Breast epithelium (tissue), 4 donors: ENCODE results near the gene DMD. TPM values are rescaled to one million over a fixed set of nuclear protein-coding genes. Genes with fewer than 3 reads are reported as not detected.
A peak's percentile ranks its signal among the peaks of the same experiment; 100 is the strongest.
"Not testable (repeated sequence)": the region's sequence is repeated elsewhere in the genome, so short reads cannot be mapped to it uniquely, and the experiment has no call there.

Experiments used
- DNase-seq, 2 donors: peaks; one replicate each; pipeline ENCODE4 v3.0.0-alpha.2; 2019; ENCODE audit warnings: low spot score in 2 of 2
- H3K27ac ChIP-seq, 2 donors: fragments of 200-600 bp; sonication (generic) in 1 of 2; one replicate each; pipeline ENCODE4 v1.5.1; 2016 to 2019; ENCODE audit warnings: mild to moderate bottlenecking in 1 of 2
- H3K27me3 ChIP-seq, 2 donors: fragments of 200-600 bp; sonication (generic) in 1 of 2; one replicate each; pipeline versions ENCODE4 v1.5.1 to v1.6.0; 2017 to 2019; ENCODE audit warnings: control low read depth in 1 of 2, mild to moderate bottlenecking in 1 of 2
- H3K36me3 ChIP-seq: fragments of 200-600 bp; one replicate; pipeline ENCODE4 v1.5.1; 2019
- H3K4me1 ChIP-seq, 2 donors: fragments of 200-600 bp; sonication (generic); one replicate each; pipeline ENCODE4 v1.5.1; 2016 to 2019; ENCODE audit warnings: control low read depth in 1 of 2
- H3K4me3 ChIP-seq, 3 donors: fragments of 200-600 bp; sonication (generic); 1 replicate in 2 of 3; 2 replicates in 1 of 3; pipeline ENCODE4 v1.5.1; 2016 to 2019; ENCODE audit warnings: mild to moderate bottlenecking in 3 of 3, moderate library complexity in 2 of 3
- H3K9me3 ChIP-seq, 2 donors: fragments of 200-600 bp; sonication (generic) in 1 of 2; one replicate each; pipeline ENCODE4 v1.5.1; 2016 to 2019; ENCODE audit warnings: control low read depth in 1 of 2
- POLR2A ChIP-seq: fragments of 450-650 bp; IDR thresholded peaks from one replicate; pipeline ENCODE4 v1.6.1; 2016; ENCODE audit warnings: antibody characterized with exemption, mild to moderate bottlenecking, moderate library complexity
- POLR2AphosphoS5 ChIP-seq, 3 donors: sonication (generic); formaldehyde crosslinking; IDR thresholded peaks; one replicate each; pipeline ENCODE4 v1.6.1; 2017; ENCODE audit warnings: antibody characterized with exemption in 3 of 3
- intact Hi-C: fragments of 100-400 bp; cut with DNase I; formaldehyde crosslinking; loops from one replicate; pipeline ENCODE4 v1.15.1; 2023; ENCODE audit warnings: low total_unique reads
- total RNA-seq, 3 donors: library from RNA; depleted of rRNA; stranded (reverse); fragments of >200 nt; gene quantifications; one replicate each; pipeline ENCODE4 v1.1.0, GENCODE V29; 2016
- TF ChIP-seq, protein P1 (sequence below), 3 donors: fragments of 450-650 bp; IDR thresholded peaks; one replicate each; pipeline ENCODE4 v1.5.1; 2016 to 2017; ENCODE audit warnings: antibody characterized with exemption in 3 of 3, mild to moderate bottlenecking in 3 of 3, moderate library complexity in 3 of 3

Gene DMD
- total RNA-seq, 3 donors from 2014 or later: 57.0 to 135 (median 65.2) TPM

DNA sequence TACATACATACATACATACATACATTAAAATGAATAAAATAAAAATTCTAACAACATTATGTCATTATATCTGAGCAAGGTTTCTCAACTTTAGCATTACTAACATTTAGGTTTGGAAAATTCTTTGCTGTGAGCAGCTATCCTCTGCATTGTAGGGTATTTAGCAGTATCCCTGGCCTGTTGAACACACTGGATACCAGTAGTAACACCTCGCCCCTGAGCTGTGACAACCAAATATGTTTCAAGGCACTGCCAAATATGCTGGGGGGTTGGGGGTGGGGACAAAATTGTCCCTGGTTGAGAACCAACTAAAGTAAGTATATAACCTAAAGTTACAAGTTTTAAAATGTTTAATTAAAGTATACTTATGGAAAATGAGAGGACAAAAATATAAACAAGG, 1278.6 kb downstream of the DMD start:
- no peaks in the 10 kb centered on the region for H3K4me1 ChIP-seq
- H3K36me3 ChIP-seq: no peaks in the 10 kb centered on the region
- no peaks in the 10 kb centered on the region for H3K9me3 ChIP-seq
- TF ChIP-seq, protein P1, sequence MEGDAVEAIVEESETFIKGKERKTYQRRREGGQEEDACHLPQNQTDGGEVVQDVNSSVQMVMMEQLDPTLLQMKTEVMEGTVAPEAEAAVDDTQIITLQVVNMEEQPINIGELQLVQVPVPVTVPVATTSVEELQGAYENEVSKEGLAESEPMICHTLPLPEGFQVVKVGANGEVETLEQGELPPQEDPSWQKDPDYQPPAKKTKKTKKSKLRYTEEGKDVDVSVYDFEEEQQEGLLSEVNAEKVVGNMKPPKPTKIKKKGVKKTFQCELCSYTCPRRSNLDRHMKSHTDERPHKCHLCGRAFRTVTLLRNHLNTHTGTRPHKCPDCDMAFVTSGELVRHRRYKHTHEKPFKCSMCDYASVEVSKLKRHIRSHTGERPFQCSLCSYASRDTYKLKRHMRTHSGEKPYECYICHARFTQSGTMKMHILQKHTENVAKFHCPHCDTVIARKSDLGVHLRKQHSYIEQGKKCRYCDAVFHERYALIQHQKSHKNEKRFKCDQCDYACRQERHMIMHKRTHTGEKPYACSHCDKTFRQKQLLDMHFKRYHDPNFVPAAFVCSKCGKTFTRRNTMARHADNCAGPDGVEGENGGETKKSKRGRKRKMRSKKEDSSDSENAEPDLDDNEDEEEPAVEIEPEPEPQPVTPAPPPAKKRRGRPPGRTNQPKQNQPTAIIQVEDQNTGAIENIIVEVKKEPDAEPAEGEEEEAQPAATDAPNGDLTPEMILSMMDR (IDR thresholded peaks at IDR 0.05): no peak
- no peak for TF ChIP-seq POLR2A
- no peak for TF ChIP-seq POLR2AphosphoS5 (IDR thresholded peaks at IDR 0.05)
- peaks cover 0 to 4% of the 10 kb centered on the region in 2 donors for H3K27me3 ChIP-seq
- intact Hi-C loops: no loop called here
- H3K27ac ChIP-seq: no peak overlapping the region
- no peak overlapping the region for H3K4me3 ChIP-seq
- DNase-seq: no peak

GRCh38 chrX:31932320-31932719, 1279.0 kb downstream of the DMD start:
- H3K27me3 ChIP-seq, DNase-seq, H3K27ac ChIP-seq, H3K4me1 ChIP-seq, H3K36me3 ChIP-seq, H3K4me3 ChIP-seq, intact Hi-C loops, H3K9me3 ChIP-seq: not testable (repeated sequence)

- H3K4me3 ChIP-seq: no peak overlapping the region
- no peak for DNase-seq
- H3K36me3 ChIP-seq: no peaks in the 10 kb centered on the region
- H3K27me3 ChIP-seq: peaks cover 0 to 4% of the 10 kb centered on the region in 2 donors
- H3K4me1 ChIP-seq: no peaks in the 10 kb centered on the region
- H3K27ac ChIP-seq: no peak overlapping the region
- no peaks in the 10 kb centered on the region for H3K9me3 ChIP-seq
- intact Hi-C loops: no loop called here
- TF ChIP-seq POLR2AphosphoS5 (IDR thresholded peaks at IDR 0.05) (no peak), POLR2A (no peak)
- TF ChIP-seq, protein P1 (IDR thresholded peaks at IDR 0.05): no peak
These were observed 1280.1 kb downstream of the DMD start for GRCh38 chrX:31931225-31931624.

DNA sequence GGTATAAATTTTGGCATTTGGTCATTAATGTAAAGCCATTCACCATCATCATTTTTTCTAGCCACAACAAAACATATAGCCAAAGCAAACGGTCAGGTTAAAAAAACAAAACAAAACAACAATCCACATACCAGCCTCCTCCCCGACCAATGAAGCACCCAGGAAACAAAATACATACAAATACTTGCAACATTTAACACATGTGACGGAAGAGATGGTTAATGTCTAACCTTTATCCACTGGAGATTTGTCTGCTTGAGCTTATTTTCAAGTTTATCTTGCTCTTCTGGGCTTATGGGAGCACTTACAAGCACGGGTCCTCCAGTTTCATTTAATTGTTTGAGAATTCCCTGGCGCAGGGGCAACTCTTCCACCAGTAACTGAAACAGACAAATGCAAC, 1282.0 kb downstream of the DMD start:
- Histone ChIP-seq H3K27ac (no peak overlapping the region), H3K4me1 (no peaks in the 10 kb centered on the region), H3K9me3 (no peaks in the 10 kb centered on the region), H3K36me3 (no peaks in the 10 kb centered on the region), H3K27me3 (peaks cover 0 to 4% of the 10 kb centered on the region in 2 donors), H3K4me3 (no peak overlapping the region)
- intact Hi-C loops: no loop called here
- TF ChIP-seq, protein P1 (IDR thresholded peaks at IDR 0.05): no peak
- TF ChIP-seq POLR2A (no peak), POLR2AphosphoS5 (IDR thresholded peaks at IDR 0.05) (no peak)
- no peak for DNase-seq

DNA sequence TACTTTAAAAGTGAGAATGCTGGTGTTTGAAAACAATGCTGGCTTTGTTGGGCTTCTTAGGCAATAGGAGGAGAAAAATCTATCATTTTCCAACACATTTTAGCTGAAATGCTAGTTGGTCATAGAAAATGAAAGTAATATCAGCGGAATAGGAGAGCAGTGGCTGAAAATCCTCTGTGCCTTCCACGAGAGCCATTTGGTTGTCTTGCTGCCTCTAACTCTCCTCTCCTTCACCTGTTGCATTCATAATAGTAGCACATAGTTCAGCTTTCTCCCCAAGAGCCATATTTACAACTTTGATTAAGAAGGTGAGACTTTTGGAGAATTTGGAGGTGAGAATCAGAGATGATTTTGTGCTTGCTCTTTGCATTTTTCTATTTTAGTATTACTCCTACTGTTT, 1290.1 kb downstream of the DMD start:
- no peak overlapping the region for H3K27ac ChIP-seq
- H3K27me3 ChIP-seq: no peaks in the 10 kb centered on the region
- H3K36me3 ChIP-seq: no peaks in the 10 kb centered on the region
- H3K4me1 ChIP-seq: no peaks in the 10 kb centered on the region
- H3K9me3 ChIP-seq: no peaks in the 10 kb centered on the region
- intact Hi-C loops: no loop called here
- no peak for DNase-seq
- TF ChIP-seq, protein P1 (IDR thresholded peaks at IDR 0.05): no peak
- TF ChIP-seq POLR2A (no peak), POLR2AphosphoS5 (IDR thresholded peaks at IDR 0.05) (no peak)
- H3K4me3 ChIP-seq: peak overlapping the region in 2 of 3 donors; percentile 7 to 36
